NCI-H1105 treated with DMSO at 0.1 percent for 48 hours (cell line): ENCODE data around the gene HDLBP.

Experiments used
- DNase-seq: peaks from one replicate; lab custom pipeline; 2025; lab: John Stamatoyannopoulos, UW

Gene HDLBP

GRCh38 chr2:241228081-241228859 lies 87.2 kb downstream of the HDLBP start:
- DNase-seq: no peak

- DNase-seq: no peak
Observed at GRCh38 chr2:241227594-241227993, 87.9 kb downstream of the HDLBP start.

DNA sequence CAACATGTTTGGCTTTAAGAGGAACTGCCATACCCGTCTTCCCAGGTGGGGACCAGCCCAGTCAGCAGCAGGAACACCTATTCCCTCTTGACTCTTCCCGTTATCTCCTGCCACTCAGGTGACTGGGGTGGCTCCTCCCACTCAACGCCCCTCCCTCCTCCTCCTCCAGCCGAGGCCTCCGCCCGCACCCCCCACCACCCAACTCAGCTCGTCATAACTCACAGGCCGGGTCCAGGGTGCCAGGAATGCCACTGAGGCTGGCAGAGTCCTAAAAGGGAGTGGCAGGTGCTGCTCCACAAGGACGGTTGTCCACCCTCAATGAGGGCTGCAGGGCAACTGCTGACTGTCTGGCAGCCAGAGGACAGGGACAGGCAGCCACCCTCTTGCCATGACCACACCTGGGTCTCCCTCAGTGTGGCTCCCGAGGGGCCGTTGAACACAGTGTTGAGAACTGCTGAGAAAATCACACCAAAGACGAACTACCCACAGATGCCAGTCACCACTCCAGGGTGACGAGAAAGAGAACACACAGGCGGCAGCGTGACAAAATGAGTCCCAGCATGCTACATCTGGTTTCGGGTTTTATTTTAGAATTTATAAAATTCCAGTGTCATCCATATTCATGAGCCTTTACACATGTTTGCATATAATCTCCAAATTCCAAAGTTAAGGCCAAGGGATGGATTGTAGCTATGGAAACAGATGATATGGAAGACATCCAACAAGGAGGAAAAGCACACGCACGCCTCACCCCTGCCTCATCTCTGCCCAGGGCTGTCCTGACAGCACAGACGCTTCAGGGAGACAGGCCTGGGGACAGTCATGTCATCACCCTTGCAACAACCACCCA lies 88.5 kb downstream of the HDLBP start:
- no peak for DNase-seq

GRCh38 chr2:241225983-241226382 lies 89.5 kb downstream of the HDLBP start:
- DNase-seq: no peak

- no peak for DNase-seq
Observed at GRCh38 chr2:241225545-241225944, 89.9 kb downstream of the HDLBP start.

DNA sequence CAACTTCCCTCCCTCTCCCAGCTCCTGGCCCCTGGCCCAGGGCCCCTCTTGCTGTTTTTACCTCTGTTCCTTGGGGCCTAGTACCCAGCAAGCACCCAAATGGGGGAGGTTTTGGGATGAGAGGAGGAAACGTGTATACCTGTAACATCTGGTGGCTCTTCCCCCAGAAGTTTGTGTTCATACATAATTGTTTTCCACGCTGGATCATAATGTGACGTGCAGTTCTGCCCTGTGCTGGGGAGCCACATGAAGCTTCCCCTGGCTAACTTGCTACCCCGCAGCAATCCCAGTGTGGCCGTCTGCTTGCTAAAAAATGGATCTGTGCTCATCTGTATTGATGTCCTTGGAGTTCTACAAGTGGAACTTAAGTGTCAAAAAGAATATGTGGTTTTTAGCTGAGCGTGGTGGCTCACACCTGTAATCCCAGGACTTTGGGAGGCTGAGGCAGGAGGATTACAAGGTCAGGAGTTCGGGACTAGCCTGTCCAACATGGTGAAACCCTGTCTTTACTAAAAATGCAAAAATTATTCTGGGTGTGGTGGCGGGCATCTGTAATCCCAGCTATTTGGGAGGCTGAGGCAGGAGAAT lies 90.5 kb downstream of the HDLBP start:
- no peak for DNase-seq

DNA sequence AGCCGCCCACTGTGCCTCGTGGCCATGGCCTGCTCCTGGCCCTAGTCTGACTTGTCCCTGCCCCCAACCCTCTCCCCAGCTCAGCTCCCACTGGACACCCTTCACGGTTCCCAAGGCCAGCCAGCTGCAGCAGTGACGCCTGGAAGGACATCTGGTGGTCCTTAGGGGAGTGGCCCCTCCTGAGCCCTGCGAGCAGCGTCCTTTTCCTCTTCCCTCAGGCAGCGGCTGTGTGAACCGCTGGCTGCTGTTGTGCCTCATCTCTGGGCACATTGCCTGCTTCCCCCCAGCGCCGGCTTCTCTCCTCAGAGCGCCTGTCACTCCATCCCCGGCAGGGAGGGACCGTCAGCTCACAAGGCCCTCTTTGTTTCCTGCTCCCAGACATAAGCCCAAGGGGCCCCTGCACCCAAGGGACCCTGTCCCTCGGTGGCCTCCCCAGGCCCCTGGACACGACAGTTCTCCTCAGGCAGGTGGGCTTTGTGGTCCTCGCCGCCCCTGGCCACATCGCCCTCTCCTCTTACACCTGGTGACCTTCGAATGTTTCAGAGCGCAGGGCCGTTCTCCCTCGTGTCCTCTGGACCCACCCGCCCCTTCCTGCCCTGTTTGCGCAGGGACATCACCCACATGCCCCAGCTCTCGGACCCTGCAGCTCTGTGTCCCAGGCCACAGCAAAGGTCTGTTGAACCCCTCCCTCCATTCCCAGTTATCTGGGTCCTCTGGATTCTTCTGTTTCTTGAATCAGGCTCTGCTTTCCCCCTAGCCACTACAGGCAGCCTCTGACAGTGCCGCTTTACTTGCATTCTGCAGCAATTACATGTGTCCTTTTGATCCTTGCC lies 91.2 kb downstream of the HDLBP start:
- DNase-seq: no peak

- DNase-seq: no peak
Observed at GRCh38 chr2:241223211-241224017, 92.1 kb downstream of the HDLBP start.

GRCh38 chr2:241219856-241220356 lies 95.6 kb downstream of the HDLBP start:
- no peak for DNase-seq

- no peak for DNase-seq
Observed at GRCh38 chr2:241219030-241219382, 96.5 kb downstream of the HDLBP start.

GRCh38 chr2:241218131-241219029 lies 97.1 kb downstream of the HDLBP start:
- no peak for DNase-seq

DNA sequence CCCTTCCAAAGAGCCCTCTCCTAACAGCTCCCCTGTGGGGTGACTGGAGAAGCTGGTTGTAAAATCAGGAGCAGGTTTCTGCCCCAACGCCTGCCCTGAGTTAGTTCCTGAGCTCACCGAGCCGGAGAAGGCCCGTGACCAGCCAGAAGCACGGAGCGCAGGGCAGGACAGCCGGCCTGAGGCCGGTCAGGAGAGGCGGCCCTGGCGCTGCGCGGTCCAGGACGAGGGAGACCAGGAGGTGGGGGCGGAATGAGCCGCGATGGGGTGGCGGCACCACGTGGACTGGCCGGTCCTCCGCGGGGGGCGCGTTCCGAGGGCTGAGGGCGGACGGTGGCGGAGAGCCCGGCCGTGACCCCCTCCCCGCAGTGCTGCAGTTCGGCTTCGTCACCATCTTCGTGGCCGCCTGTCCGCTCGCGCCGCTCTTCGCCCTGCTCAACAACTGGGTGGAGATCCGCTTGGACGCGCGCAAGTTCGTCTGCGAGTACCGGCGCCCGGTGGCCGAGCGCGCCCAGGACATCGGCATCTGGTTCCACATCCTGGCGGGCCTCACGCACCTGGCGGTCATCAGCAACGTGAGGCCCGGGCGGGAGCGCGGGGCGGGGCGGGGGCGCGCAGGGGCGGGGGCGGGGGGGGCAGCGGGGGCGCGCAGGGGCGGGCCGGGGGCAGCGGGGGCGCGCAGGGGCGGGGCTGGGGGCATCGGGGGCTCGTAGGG lies 98.0 kb downstream of the HDLBP start:
- no peak for DNase-seq

- DNase-seq: no peak
Observed at GRCh38 chr2:241216211-241216761, 99.2 kb downstream of the HDLBP start.

- no peak for DNase-seq
Observed at GRCh38 chr2:241215421-241215820, 100.1 kb downstream of the HDLBP start.

- DNase-seq: no peak
Observed at GRCh38 chr2:241214766-241215165, 100.7 kb downstream of the HDLBP start.

DNA sequence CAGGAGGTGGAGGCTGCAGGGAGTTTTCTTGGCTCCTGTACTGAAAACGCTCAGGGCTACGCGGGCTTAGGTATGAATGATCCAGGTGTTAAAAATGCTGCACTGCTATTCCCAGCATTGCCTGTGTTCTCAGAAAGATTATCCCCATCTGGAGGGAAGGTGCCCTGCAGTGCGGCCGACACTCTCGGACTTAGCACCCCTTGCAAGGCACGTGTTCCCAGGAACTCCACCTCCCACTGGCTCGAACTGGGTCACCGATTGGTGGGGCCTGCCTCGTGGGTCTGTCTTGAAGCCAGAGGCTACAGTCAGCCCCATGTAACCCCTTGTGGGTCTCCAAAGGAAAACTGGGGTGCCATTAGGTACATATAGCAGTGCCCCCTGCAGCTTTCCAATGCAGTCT lies 101.3 kb downstream of the HDLBP start:
- DNase-seq: no peak

DNA sequence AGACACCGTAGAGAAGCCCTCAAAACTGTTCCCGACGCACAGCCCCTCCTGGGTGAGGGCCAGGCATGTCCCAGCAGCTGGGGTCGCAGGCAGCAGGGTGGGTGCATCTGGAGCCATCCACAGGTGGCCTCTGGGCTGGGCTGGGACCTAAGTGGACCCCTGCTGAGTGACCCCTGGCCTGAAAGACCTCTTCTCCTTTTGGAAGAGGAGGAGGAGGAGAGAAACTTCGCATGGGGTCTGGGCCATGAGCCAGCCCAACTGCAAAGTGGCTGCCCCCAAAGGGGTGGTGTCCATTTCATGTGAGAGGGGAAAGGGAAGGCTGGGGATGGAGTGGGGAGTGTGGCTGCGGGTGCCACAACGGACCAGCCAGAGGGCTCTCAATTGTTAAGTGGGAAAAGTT lies 101.9 kb downstream of the HDLBP start:
- no peak for DNase-seq

GRCh38 chr2:241213041-241213440 lies 102.4 kb downstream of the HDLBP start:
- no peak for DNase-seq

DNA sequence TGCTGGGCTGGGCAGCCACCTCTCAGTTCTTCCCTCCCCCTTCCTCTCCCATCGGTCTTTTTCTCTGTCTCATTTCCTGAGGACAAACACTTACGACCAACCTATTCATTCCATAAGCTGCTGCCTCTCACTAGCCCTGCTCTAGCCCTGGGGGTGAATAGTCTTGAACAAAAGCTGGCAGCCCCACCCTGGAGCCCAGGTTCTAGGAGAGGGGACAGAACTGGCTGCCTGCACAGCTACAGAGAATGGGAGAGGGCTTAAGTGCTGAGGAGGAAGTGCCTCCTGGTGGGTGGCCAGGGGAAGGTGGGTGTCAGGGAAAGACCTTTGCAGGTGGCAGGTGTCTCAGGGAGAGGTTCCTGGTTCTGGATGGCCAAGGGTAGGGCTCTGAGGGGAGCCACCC lies 104.2 kb downstream of the HDLBP start:
- no peak for DNase-seq
